ENCODE data around the gene PLXNA1.
A peak's percentile ranks its signal among the peaks of the same experiment; 100 is the strongest.

The PLXNA1 gene

GRCh38 chr3:126968391-126969390 is 14.2 kb upstream of the PLXNA1 start:
- DNase-seq = no peak

- no peak for DNase-seq
Observed at GRCh38 chr3:126969586-126969985, 13.3 kb upstream of the PLXNA1 start.

DNA sequence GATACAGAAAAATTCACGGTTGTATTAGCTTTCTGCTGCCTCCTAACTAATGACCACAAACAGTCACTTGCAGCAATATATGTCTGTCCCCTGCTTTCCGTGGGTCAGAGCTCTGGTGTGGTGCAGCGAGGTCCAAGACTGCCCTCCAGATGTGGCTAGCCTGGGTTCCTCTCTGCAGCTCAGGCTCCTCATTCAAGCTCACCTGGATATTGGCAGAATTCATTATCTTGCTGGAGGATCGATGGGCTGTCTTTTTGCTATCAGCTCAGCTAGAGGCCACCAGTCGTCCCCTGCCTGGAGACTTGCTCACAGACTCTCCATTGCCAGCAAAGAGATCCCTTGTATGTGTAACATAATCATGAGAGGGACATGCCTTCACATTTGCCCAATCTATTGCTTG is 12.8 kb upstream of the PLXNA1 start:
- no peak for DNase-seq

DNA sequence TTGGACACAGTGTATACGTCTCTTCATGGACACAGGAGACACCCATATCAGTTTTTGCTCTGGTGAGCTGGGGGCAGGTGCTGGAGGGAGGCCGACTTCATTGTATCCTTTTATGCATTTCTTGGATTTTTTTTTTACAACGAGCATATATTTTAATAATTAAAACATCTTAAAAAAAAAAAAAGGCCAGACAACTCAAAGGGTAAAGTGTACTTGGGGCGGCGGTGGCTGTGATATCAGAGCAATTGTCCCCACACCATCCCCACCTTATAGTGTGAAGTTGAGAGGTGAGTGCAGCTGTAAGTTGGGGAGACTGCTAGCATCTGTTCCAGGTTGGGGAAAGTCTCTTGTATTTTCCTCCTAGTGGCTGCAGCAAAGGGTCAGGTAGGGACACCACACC is 12.0 kb upstream of the PLXNA1 start:
- no peak for DNase-seq

GRCh38 chr3:126971891-126972351 is 11.0 kb upstream of the PLXNA1 start:
- DNase-seq = peak in 10 of 14 donors; percentile 13 to 77 (median 45)

GRCh38 chr3:126972866-126973265 is 10.0 kb upstream of the PLXNA1 start:
- DNase-seq = no peak

DNA sequence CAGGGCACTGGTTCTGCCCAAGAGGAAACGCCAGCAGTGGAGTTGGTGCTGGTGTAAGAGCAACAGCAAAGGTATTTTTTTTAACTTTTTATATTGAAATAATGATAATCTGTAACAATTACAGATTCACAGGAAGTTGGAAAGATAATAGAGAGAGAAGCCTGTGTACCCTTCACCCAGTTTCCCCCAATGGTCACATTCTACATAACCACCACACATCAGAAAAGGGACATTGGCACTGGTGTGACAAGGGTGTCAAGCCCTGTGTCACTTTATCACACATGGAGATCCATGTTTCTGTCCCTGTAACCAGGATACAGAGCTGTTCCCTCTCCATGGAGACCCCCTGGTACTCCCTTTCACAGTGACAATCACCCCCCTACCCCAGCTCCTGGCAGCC is 9.1 kb upstream of the PLXNA1 start:
- no peak for DNase-seq

DNA sequence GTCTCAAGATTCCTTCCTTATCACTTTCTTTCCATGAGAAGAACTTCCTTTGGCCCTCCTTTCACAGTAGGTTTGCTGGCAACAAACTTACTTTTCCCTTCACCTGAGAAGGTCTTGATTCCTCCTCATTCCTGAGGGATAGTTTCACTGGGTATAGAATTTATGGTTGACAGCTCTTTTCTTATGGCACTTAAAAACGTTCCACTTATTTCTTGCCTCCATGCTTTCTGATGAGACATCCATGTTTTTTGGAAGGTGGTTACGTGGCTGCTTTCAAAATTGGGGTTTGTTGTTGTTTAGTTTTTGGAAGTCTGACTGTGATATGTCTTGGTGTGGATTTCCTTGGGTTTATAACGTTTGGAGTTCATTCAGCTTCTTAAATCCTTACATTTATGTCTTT is 8.2 kb upstream of the PLXNA1 start:
- DNase-seq = no peak

GRCh38 chr3:126976906-126977305 is 6.0 kb upstream of the PLXNA1 start:
- DNase-seq = no peak

- DNase-seq = no peak
Observed at GRCh38 chr3:126977821-126978220, 5.1 kb upstream of the PLXNA1 start.

GRCh38 chr3:126978291-126978690 is 4.6 kb upstream of the PLXNA1 start:
- no peak for DNase-seq

DNA sequence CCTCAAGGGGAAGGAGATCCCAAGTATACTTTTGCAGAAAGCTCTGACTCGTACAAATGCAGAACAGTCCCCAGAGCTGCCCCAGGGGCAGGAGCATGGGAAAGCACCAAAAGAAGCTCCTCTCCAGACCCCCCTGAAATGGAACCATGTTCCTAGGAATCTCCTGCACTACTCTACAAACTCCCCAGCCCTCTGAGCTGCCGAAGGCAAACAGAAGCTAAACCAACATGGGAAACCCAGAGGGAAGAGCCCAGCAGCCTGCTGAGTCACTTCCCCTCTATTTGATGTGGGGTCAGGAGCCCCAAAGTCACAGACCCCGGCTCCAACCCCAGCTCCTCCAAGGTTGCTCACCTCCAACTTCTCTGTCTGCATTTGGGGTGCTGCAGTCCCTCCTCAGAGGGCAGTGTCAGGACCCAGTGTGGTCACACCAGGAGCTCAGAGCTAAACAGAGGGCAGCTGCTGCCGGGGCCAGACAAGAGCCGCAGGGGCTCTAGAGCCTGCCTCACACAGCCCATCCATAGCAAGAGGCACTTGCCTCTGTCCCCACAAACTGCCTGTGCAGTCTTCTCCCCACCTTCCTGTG is 3.8 kb upstream of the PLXNA1 start:
- DNase-seq = no peak

DNA sequence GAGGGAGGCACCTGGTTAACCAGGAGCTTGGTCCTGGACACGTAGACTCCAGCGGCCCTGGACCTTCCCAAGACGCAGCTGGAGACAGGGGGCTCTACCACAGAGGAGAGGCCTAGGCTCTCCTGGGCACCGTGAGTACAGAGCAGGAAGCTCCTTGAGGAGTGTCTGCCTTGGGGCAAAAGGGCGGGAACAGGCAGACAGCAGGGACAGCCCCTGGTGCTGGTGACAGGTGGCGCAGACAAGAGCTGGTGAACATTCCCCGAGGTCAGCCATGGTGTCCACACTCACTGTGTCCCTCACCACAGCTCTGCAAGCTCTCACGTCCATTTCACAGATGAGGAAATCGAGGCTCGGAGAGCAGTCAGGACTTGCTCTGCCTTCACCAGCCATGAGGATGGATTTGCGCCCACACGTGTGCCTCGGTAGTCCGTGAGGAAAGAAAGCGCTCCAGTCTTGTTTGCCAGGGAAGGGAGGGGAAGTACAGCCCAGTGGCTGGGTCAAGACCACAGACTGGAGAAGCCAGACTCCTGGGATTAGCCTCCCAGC is 2.6 kb upstream of the PLXNA1 start:
- no peak for DNase-seq

- no peak for DNase-seq
Observed at GRCh38 chr3:126982126-126982470, 817 bp upstream of the PLXNA1 start.

- DNase-seq = peak in 2 of 14 donors; percentile 23 to 59
Observed at GRCh38 chr3:126983276-126983652, 349 bp downstream of the PLXNA1 start.

- DNase-seq = peak in 3 of 14 donors; percentile 25 to 60 (median 31)
Observed at GRCh38 chr3:126983653-126984390, 907 bp downstream of the PLXNA1 start.

GRCh38 chr3:126984391-126985131 is 1.6 kb downstream of the PLXNA1 start:
- DNase-seq = no peak

GRCh38 chr3:126985132-126985985 is 2.4 kb downstream of the PLXNA1 start:
- DNase-seq = no peak

- DNase-seq = no peak
Observed at GRCh38 chr3:126986001-126986400, 3.1 kb downstream of the PLXNA1 start.

DNA sequence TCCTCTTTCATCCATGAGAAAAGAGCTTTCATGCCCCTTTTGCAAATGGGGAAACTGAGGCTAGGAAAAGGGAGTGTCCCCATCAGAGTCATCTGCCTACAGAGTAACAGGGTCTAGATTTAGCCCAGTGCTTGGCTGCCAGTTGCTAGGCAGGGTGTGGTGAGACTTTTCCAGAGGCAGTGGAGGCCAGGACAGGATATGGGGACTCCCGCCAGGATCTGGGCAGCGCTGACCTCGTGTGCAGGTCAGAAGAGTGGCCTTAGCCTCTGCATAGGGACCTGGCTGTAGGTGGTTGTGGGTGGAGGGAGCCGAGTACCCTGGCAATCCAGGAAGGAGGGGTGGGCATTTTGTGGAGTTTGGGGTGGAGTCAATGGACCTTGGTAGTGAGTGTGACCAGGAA is 4.2 kb downstream of the PLXNA1 start:
- DNase-seq = no peak

GRCh38 chr3:126987596-126987995 is 4.7 kb downstream of the PLXNA1 start:
- DNase-seq = no peak
